Measurements from ENCODE around the gene TRAF3.
A peak's percentile ranks its signal among the peaks of the same experiment; 100 is the strongest.

TRAF3 gene, protein sequence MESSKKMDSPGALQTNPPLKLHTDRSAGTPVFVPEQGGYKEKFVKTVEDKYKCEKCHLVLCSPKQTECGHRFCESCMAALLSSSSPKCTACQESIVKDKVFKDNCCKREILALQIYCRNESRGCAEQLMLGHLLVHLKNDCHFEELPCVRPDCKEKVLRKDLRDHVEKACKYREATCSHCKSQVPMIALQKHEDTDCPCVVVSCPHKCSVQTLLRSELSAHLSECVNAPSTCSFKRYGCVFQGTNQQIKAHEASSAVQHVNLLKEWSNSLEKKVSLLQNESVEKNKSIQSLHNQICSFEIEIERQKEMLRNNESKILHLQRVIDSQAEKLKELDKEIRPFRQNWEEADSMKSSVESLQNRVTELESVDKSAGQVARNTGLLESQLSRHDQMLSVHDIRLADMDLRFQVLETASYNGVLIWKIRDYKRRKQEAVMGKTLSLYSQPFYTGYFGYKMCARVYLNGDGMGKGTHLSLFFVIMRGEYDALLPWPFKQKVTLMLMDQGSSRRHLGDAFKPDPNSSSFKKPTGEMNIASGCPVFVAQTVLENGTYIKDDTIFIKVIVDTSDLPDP

DNA sequence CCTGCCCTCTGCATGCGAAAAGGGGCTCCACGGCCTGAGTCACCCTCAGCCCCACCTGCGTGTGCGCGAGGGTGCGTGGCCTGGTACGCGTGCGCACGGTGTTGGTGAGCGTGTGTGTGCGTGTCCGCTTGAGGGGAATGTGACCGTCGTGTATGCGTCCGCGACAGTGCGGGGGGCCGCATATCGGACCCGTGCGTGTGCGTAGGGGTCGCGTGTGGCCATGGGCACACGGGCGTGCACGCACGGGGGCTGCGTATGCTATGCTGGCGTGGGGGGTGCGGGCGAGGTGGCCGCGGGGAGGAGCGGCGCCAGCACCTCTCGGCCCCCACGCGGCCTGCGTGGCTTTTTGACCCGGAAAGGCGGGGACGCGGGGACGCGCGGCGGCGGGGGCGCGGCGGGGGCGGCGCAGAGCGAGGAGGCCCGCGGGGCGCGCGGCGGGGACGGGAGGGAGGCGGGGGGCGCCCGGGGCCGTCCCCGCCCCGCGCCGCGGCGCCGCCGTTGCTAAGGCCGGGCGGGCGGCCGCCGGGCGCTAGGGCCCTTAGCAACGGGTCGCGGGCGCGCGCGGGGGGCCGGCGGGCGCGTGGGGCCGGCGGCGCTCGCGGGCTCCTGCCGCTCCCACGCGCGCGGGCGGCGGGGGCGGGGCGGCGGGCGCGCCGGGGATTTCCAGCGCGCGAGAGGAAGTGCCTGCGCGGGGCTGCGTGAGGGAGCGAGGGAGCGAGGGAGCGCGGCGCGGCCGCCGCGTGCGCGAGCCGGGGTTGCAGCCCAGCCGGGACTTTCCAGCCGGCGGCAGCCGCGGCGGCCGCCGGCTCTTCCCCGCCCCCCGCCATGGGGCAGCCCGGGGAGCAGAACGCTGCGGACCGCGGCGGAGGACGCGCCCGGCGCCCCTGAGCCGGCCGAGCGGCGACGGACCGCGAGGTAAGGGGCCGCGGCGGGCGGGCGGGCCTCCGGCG, at the start of gene TRAF3:
Gene TRAF3 (plus strand): TSS at position 689 of the 950 bp plus-strand sequence. CDS start 92,753 bp downstream, outside the sequence.
- H3K9ac ChIP-seq (ENCODE audit: low read depth, low read length): peak within 1 kb of the TSS; percentile 84
- peaks cover 30% of the 10 kb centered on the region for H3K4me1 ChIP-seq (ENCODE audit: insufficient read depth, low read length)
- no peaks in the 10 kb centered on the region for H3K36me3 ChIP-seq (ENCODE audit: insufficient read depth, low read length)
- no peaks in the 10 kb centered on the region for H3K9me3 ChIP-seq (ENCODE audit: control insufficient read depth, insufficient read depth, low read length)

DNA sequence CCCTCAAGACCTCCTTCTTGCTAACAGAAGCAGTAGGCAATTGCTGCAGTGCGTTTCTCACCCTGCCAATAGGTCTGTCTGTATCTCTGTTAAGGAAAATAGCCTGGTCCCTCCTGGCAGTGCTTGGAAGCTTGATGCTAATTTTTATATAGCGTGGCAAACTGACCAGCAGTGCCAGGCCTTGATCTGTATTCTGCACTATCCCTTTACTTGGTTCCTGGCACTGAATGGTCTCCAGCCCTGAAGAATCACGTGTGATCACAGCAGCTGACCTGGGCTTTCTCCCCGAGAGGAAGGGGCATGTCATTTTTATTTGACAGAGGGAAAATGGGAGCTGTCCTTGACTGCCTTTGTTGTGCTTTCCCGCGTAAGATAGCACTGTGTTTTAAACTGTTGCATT, 48.7 kb upstream of the TRAF3 start:
- Histone ChIP-seq H3K36me3 (ENCODE audit: insufficient read depth, low read length) (peaks cover 29% of the 10 kb centered on the region), H3K9ac (ENCODE audit: low read depth, low read length) (no peak overlapping the region), H3K4me1 (ENCODE audit: insufficient read depth, low read length) (no peaks in the 10 kb centered on the region), H3K9me3 (ENCODE audit: control insufficient read depth, insufficient read depth, low read length) (no peaks in the 10 kb centered on the region)

GRCh38 chr14:102729268-102729667, 48.0 kb upstream of the TRAF3 start:
- Histone ChIP-seq H3K4me1 (ENCODE audit: insufficient read depth, low read length) (no peaks in the 10 kb centered on the region), H3K9me3 (ENCODE audit: control insufficient read depth, insufficient read depth, low read length) (no peaks in the 10 kb centered on the region), H3K9ac (ENCODE audit: low read depth, low read length) (no peak overlapping the region), H3K36me3 (ENCODE audit: insufficient read depth, low read length) (peaks cover 29% of the 10 kb centered on the region)

DNA sequence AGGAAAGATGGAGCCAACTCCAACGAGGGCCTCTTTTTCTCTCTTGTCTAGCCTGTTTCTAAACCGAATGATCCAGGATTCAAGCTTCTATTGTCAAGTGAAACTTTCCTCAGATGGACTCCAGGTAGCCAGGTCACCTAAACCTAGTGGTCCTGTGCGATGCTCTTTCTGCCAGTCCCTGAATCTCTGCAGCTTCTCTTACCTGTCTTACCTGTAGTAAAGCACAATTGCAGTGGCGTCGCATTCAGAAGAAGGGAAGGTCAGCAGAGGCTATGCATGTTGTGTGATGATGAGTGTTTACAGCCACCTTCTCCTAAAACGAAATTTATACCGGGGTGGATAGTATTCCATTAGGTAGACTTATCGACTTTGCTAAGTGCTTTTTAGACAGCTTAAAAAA, 47.4 kb upstream of the TRAF3 start:
- no peaks in the 10 kb centered on the region for H3K4me1 ChIP-seq (ENCODE audit: insufficient read depth, low read length)
- peaks cover 31% of the 10 kb centered on the region for H3K36me3 ChIP-seq (ENCODE audit: insufficient read depth, low read length)
- no peak overlapping the region for H3K9ac ChIP-seq (ENCODE audit: low read depth, low read length)
- H3K9me3 ChIP-seq (ENCODE audit: control insufficient read depth, insufficient read depth, low read length): no peaks in the 10 kb centered on the region

GRCh38 chr14:102731101-102731870, 46.0 kb upstream of the TRAF3 start:
- Histone ChIP-seq H3K9ac (ENCODE audit: low read depth, low read length) (no peak overlapping the region), H3K36me3 (ENCODE audit: insufficient read depth, low read length) (peaks cover 21% of the 10 kb centered on the region), H3K4me1 (ENCODE audit: insufficient read depth, low read length) (no peaks in the 10 kb centered on the region), H3K9me3 (ENCODE audit: control insufficient read depth, insufficient read depth, low read length) (no peaks in the 10 kb centered on the region)

- Histone ChIP-seq H3K9ac (ENCODE audit: low read depth, low read length) (no peak overlapping the region), H3K9me3 (ENCODE audit: control insufficient read depth, insufficient read depth, low read length) (no peaks in the 10 kb centered on the region), H3K4me1 (ENCODE audit: insufficient read depth, low read length) (no peaks in the 10 kb centered on the region), H3K36me3 (ENCODE audit: insufficient read depth, low read length) (peaks cover 15% of the 10 kb centered on the region)
Observed at GRCh38 chr14:102731871-102732800, 45.1 kb upstream of the TRAF3 start.

DNA sequence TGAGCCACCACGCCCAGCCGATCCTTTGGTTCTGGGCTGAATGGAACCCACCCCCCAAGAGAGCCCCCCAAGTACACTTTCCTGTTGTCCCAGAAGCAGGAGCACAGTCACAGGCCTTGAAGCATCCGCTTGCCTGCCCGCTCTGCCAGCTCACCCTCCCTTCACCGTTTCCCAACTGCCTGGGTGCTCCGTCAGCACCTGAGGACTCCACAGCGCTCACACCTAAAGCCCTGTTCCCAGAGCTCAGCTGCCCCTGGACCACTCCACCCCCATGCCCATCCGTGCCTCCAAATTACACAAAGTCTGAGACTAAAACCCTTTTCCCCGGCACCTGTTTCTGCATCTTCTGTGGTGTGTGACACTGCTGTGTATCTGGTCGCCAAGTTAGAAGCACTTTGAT, 44.3 kb upstream of the TRAF3 start:
- H3K4me1 ChIP-seq (ENCODE audit: insufficient read depth, low read length): no peaks in the 10 kb centered on the region
- no peak overlapping the region for H3K9ac ChIP-seq (ENCODE audit: low read depth, low read length)
- no peaks in the 10 kb centered on the region for H3K9me3 ChIP-seq (ENCODE audit: control insufficient read depth, insufficient read depth, low read length)
- peaks cover 11% of the 10 kb centered on the region for H3K36me3 ChIP-seq (ENCODE audit: insufficient read depth, low read length)

- Histone ChIP-seq H3K4me1 (ENCODE audit: insufficient read depth, low read length) (no peaks in the 10 kb centered on the region), H3K9ac (ENCODE audit: low read depth, low read length) (no peak overlapping the region), H3K9me3 (ENCODE audit: control insufficient read depth, insufficient read depth, low read length) (no peaks in the 10 kb centered on the region), H3K36me3 (ENCODE audit: insufficient read depth, low read length) (peaks cover 12% of the 10 kb centered on the region)
Observed at GRCh38 chr14:102733326-102733725, 43.9 kb upstream of the TRAF3 start.

DNA sequence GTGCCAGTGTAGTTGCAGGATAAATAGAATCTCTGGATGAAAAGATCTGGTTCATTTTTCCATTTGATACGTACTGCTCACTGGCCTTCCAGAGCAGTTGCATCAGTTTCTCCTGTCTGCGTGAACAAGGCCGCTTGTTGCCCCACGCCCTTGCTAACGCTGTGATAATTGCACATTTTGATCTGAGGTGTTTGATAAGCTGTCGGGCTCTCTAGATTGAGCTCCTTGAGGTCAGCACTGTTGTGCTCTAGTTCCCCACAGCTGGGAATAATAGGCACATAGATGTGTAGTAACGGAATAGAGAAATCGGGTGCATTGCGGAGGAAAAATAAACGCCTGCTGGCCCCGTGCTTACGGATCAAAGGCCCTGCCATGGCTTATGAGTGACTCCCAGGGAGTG, 42.8 kb upstream of the TRAF3 start:
- Histone ChIP-seq H3K9ac (ENCODE audit: low read depth, low read length) (no peak overlapping the region), H3K4me1 (ENCODE audit: insufficient read depth, low read length) (no peaks in the 10 kb centered on the region), H3K9me3 (ENCODE audit: control insufficient read depth, insufficient read depth, low read length) (no peaks in the 10 kb centered on the region), H3K36me3 (ENCODE audit: insufficient read depth, low read length) (peaks cover 8% of the 10 kb centered on the region; the same call in 1 of the 2 replicates)

DNA sequence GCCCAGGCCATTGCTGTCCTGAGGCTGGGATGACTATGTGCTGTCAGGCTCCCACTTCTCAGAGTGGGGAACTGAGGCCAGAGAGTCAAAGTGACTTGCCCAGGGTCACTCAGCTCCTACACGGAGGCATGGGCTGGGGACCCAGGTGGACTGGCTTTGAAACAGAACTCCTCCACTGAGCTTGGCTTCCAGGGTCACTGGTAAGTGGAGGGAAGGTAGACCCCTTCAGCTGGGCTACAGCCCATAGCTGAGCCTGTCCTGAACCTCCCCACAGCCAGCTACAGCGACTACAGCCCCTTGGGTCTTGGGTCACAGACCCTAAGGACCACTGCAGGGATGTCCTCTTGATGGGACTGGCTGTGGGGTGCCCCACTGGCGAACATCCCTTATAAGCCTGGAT, 40.3 kb upstream of the TRAF3 start:
- Histone ChIP-seq H3K36me3 (ENCODE audit: insufficient read depth, low read length) (peaks cover 8% of the 10 kb centered on the region; the same call in 1 of the 2 replicates), H3K9ac (ENCODE audit: low read depth, low read length) (no peak overlapping the region), H3K9me3 (ENCODE audit: control insufficient read depth, insufficient read depth, low read length) (no peaks in the 10 kb centered on the region), H3K4me1 (ENCODE audit: insufficient read depth, low read length) (no peaks in the 10 kb centered on the region)

DNA sequence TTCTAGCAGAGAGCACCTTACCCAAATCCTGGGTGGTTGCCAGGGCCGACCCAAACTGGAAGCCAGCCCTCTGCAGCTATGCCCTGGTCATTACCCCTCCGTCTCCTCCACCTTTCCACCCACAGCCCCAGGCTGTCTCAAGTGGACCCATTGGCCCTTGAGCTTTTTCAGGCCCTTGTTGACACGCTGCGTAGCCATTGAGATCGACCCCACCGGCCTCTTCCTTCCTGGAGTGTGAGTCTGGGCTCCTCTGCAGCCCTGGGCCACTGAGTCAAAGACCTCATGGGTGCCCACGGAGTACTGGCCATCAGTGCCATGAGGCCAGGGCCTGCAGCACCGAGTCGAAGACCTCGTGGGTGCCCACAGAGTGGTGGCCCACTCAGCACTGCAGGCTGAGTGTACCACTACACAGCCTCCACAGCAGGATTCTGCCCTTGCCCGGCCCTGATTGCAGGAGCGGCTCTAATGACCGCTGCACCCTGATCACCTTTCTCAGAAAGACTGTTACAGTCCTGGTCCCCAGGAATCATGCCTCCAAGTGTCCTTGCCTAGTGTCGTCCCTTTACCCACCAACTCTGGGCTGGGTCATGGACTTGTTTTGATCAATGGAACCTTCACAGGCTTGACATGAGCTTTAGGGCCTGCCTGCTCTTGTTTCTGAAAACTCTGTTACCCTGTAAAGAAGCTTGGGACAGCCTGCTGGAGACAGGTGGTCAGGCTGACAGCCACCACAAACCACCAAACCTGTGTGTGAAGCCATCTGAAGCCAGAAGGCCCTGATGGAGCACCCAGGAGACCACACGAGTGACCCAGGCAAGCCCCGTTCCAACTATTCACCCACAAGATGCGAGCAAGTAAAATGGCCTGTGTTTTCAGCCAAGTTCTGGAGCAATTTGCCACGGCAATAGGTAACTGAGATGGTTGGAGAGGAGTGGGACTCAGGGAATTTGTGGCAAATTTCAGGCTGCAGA, 39.6 kb upstream of the TRAF3 start:
- H3K4me1 ChIP-seq (ENCODE audit: insufficient read depth, low read length): no peaks in the 10 kb centered on the region
- H3K9me3 ChIP-seq (ENCODE audit: control insufficient read depth, insufficient read depth, low read length): no peaks in the 10 kb centered on the region
- no peak overlapping the region for H3K9ac ChIP-seq (ENCODE audit: low read depth, low read length)
- H3K36me3 ChIP-seq (ENCODE audit: insufficient read depth, low read length): peaks cover 6% of the 10 kb centered on the region; the same call in 1 of the 2 replicates
